ENCODE results near the gene BMP7.
"Not testable (repeated sequence)": the region's sequence is repeated elsewhere in the genome, so short reads cannot be mapped to it uniquely, and the experiment has no call there.

BMP7 gene

DNA sequence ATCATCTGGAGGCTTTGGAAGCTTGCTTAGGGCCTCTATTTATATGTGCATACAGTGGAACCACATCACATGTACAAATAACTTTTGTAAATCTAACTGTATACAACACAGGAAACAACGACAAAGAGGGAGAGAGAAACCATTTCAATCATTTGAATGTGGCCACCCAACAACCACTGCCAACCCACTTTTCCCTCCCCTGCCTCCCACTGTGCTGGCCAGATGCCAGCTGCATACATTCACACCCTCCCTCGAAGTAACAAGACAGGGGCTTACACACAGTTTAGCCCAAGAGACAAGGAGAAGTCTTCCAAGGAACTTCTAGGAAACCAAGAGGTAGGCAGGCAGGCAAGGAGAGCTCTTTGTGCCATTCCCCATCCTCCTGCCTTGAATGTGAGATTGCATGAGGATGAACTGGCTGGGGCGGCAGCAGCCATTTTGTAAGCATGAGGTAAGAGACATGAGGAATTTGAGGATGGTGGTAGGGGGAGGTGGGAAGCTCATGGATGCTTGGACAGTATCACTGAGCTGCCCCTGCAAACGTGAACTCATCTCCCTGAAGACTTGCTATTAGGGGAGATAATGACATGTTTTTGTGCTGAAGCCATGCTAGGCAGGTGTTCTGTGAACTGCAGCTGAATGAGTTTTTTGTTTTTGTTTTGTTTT is 18.2 kb downstream of the BMP7 start:
- DNase-seq = no peak

DNA sequence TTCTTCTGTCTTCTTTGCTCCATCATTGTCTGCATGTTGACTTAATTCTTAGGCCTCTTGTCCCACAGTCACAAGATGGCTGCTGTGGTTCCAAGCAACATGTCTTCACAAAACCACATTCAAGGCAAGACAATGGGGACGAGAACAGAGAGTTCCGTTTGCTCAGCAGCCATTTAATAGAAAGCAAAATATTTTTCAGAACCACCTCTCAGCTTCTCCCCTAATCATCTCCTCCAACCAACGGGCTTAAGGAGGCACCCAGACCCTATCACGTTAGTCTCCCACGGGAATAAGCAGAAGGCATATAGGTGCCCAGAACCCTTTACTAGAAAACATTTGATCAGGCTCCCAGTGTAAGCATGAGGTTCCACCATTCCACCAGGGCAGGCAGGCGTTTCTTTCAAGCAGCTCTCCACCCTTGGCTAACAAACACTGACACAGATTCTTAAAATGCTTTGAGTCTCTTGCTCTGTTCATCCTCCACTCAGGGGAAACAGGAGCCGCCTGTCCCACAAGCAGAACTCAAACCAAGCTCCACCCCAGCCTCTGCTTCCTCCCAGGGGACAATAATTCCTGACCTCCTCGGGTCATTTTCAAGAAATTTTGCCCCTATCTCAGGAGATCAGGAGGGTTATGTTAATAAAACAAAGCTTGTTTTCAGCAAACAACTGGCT is 19.0 kb downstream of the BMP7 start:
- no peak for DNase-seq

DNA sequence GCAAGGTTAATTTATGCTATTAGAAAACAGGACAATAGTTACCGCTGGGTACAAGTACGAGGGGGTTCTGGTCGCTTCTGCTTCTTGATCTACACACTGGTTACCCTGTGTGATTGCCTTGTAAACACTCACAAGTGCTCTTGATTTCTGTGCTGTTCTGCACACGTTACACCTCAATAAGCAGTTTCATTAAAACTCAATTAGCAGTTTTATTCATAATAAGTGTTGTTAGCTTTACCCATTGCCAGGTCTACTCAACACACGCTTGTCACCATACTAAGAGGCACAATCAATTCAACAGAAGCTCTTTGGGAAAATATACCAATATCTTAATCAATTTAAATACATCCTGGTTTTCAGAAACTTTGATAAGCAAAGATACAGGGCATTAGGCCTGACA is 20.4 kb downstream of the BMP7 start:
- DNase-seq = no peak

DNA sequence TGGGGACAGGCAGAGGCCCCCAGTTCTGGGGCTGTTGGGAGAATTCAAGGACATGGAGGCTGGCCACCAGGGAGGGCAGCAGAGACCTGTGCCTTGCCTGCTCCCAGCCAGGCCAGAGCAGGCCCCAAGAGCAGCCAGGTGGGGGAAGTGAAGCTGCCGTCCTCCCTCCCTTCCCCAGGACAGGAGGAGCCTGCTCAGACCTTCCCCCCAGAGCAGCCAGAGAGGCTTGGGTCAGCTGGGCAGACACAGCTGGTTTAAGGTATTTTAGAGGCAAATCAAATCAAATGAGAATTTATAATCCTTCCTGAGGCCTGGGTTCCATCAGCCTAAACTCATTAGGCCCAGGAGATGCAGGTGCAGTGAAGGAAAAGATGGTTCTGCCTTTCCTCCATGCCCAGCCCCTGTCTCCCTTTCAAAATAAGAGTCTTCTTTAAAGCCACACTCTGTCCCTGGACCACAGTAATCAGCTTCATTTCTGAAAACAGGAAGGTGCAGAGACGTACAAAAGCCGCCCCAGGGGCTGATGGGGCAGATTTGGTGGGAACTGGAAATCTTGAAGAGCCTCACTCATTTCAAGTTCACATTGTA is 21.7 kb downstream of the BMP7 start:
- DNase-seq = no peak

DNA sequence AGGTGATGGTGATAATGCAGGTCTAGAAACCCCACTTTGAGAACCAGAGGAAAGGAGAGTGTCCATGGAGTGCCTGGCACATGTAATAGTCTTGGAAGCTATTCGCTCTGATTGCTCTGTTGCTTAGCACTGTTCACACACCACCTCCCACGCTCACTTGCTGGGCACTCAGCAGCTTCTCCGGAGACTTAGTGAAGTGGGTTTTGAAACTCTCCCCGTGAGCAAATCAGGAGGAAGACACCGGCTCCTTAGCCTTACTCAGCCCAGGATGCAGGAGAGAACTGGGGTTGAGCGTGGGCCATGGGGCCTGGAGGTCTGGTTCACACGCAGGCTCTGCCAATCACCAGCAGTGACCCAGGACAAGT is 22.2 kb downstream of the BMP7 start:
- DNase-seq = no peak

DNA sequence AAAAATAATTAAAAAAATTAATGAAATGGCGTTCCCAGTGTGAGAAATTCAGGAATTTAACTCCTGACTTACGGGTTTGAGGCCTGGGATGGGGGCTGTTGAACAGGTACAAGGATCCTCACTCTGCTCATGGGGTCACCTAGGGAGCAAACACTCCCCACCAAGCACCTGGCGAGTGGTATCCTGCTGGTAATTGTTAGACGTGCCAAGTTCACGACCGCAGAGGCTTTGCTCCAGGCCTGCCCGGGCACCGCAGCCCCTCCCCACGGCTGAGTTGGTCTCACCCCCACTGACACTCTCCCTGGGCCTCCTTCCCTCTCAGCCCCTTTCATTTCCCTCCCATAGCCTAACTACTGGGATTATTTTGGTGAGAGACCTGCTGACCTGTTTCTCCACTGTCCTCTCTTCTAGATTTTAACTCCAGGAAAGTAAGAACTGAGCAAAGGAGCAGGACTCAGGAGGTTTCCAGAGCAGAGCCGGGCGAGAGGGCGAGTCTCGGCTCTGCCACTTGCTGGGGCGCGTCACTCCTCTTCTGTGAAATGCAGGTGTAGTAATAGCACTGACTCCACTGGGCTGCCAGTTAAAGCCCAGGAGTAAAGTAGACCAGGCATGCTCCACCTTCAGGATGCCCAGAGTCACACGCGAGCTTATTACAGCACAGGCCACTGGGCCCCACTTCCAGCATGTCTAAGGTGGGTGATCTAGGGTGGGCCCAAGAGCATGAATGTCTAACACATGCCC is 22.8 kb downstream of the BMP7 start:
- no peak for DNase-seq

DNA sequence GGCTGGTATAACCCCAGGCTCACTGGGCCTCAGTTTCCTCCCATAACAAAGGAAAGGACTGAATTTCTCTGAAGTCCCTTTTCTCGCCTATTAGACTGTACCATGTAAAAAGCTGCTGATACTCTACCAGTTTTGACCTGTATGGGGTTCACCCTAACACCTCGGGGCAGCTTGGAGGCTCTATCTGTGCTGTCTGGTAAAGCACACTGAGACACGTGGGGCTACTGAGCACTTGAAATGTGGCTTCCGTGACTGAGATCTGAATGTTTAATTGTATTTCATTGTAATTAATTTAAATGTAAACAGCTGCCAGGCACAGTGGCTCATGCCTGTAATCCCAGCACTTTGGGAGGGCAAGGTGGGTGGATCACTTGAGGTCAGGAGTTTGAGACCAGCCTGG is 24.0 kb downstream of the BMP7 start:
- DNase-seq = no peak

DNA sequence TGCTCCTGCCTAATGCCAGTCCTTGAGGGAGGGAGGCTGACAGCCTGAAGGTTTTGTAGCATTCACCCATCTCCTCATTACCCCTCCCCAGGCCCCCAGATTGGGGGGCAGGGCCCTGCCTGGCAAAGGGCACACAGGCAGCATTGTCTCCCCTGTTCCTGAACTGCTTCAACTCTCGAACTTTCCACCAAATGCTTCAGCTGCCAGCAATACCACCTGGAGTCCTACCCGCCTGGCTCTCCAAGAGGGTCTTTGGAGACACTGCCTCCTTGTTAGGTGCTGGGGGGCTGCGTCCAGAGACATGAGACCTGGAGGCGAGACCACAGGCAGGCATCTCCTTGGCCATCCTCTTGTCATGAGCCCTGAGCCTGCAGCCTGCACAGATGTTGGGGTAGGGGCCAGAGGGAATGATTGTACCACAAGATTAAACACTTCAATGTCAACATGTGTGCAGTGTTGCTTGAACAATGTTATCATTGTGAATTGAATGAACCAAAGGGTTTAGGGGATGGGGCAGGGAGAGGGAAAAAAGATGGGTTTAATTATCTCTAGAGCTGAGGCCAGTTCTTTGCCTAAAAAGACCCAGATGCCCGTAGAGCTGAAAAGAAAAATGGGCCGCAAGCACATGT is 25.0 kb downstream of the BMP7 start:
- DNase-seq = no peak

DNA sequence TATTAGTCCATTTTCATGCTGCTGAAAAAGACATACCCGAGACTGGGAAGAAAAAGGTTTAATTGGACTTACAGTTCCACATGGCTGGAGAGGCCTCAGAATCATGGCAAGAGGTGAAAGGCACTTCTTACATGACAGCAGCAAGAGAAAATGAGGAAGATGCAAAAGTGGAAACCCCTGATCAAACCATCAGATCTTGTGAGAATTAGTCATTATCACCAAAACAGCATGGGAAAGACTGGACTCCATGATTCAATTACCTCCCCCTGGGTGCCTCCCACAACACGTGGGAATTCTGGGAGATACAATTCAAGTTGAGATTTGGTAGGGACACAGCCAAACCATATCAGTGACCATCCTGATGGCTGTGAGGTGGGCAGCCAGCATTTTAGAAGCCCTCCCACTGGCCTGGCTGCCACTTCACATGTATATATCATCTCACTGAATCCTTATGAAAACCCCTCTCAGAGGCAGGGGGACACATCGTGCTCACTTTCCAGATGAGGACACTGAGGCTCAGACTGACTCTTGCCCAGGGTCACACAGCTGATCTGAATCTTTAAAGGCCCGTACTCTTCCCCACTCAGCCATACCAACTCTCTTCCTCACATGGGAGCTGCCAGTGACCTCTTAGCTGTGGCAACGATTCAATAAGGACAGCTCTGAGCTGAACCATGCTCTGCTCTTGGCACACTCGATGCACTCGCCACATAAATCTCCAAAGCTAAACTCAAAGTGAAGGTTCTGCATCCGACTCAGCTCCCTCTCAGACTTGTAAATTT is 25.7 kb downstream of the BMP7 start:
- DNase-seq = no peak

DNA sequence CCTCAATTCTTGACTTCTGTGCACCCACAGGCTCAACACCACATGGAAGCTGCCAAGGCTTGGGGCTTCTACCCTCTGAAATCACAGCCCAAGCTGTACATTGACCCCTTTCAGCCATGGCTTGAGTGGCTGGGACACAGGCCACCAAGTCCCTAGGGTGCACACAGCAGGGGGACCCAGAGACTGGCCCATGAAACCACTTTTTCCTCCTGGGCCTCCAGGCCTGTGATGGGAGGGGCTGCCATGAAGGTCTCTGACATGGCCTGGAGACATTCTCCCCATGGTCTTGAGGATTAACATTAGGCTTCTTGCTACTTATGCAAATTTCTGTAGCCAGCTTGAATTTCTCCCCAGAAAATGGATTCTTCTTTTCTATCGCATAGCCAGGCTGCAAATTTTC is 26.7 kb downstream of the BMP7 start:
- not testable (repeated sequence) for DNase-seq

DNA sequence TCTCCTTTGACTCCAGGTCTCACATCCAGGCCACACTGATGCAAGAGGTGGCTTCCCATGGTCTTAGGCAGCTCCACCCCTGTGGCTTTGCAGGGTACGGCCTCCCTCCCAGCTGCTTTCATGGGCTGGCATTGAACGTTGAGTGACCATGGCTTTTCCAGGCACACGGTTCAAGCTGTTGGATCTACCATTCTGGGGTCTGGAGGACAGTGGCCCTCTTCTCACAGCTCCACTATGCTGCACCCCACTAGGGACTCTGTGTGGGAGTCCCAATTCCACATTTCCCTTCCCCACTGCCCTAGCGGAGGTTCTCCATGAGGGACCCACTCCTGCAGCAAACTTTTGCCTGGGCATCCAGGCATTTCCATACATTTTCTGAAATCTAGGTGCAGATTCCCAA is 27.1 kb downstream of the BMP7 start:
- DNase-seq = not testable (repeated sequence)

DNA sequence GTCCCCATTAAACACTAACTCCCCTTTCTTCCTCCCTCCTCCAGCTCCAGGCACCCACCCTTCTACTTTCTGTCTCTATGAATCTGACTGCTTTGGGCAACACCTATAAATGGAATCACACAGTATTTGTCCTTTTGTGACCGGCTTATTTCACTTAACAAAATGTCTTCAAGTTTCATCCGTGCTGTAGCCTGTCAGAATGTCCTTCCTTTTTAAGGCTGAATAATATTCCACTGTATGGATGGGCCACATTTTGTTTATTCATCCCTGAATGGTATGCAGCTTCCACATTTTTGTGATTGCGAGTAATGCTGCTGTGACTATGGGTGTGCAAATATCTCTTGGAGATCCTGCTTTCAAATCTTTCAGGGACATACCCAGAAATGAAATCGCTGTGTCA is 28.4 kb downstream of the BMP7 start:
- no peak for DNase-seq

DNA sequence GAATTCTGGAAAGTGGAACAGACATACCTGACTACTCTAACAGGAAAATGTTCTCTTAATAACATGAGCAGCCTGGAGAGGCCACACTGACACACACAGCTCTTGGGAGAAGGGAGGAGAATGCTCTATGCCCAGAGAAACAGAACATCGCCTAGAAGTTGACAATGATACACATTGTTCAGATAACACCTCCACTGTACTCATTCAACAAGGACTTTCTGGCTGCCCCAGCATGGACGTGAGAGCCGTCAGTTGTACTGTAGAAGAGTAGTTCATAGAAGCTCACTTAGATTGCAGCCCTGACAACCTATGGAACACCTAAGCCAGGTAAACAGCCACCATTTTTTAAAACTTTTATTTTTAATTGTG is 28.9 kb downstream of the BMP7 start:
- no peak for DNase-seq

DNA sequence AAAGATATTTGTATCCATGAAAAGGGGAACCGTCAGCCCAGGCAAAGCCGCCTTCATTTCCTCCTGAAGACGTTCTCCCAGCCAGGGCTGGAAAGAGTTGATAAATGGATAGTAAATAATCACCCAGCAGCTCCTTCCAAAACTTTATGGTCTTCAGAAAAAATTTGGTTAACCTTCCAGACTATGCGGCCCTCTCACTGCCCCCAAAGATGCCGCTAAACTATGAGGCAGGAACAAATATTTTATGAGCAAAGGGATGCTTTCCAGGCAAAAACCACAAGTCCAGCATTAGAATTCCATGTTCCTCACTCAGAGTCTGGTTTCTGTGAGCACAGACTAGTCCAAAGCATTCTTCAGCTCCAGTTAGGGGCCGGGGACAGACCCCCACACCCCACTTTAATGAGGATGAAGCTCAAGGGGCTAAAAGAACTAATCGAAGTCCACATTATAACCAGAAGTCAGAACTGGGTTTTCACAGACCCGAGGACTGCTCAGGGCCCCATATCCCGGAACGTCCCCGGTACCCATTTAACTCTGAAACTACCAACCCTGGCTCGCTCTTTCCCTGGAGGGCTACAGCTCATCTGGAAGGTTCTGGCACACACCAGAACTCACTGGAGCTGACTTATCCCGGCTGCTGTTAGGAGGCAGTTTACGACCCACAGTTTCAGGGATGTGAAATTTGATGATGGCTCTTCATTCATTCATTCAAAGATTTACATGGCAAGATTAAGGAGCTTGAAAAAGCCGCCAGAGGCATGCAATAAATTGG is 29.4 kb downstream of the BMP7 start:
- DNase-seq = peak; percentile 61

DNA sequence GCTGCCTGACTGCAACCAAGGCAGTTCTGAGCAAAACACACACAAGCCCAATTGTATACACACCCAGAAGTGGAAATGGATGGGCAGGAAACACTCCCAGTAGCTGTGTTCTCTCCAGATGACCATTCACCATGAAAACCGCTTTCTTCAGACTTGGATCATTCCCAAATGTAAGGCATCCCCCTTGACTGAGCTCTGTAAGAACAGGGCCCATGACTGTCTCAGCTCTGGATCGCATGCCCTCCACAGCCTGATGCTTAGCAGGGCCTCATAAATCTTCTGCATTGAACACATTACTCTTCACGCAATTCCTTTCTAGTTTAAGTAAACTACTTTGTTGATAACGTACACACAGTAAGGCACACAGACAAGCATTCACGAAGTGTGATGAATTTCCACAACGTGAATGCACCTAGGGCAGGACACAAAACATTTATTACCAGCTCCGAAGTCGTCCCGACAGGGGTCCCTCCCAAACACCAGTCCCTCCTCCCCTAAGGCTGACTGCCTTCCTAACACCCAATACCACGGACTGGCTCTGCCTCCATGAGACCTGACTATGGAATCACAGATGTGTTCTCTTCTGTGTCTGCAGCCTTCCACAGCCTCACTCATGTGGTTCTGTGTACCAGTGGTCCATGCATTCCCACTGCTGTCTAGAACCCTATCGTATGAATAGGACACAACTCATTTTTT is 31.7 kb downstream of the BMP7 start:
- no peak for DNase-seq

DNA sequence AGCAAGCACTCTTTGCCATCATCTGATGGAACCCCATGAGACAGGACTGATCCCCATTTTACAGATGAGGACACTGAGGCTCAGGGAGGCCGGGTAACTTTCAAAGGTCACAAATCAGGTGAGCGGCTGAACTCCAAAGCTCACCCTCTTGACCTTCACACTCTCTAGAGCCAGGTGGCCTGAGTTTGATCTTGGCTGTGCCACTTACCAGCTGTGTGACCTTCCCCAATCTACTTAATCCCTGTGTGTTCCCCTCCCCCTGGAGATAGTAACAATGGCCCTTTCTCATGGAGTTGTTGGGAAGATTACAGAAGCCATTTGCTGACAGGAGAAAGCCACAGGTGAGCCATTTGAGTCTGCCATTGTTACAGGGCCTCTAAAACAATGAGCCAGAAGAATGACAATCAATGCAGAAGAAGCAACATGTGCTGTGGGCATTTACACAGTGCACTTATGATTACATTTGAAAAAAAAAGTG is 34.5 kb downstream of the BMP7 start:
- no peak for DNase-seq

DNA sequence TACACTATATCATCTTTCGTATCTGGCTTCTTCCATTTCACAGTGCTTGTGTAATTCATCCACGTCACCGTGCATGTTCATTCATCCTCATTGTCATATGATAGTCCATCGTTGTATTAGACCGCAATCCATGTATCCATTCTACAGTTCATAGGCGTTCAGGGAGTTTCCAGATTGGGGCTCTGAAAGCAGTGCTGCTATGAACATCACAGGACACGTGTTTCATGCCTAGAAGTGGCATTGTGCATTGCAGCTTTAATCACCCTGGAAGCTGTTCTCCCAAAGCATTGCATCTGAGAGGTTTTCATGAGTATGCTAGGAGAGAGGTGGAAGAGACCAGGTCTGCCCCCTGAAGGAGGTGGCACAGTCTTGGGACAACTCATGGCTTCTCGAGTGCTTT is 35.3 kb downstream of the BMP7 start:
- DNase-seq = no peak

DNA sequence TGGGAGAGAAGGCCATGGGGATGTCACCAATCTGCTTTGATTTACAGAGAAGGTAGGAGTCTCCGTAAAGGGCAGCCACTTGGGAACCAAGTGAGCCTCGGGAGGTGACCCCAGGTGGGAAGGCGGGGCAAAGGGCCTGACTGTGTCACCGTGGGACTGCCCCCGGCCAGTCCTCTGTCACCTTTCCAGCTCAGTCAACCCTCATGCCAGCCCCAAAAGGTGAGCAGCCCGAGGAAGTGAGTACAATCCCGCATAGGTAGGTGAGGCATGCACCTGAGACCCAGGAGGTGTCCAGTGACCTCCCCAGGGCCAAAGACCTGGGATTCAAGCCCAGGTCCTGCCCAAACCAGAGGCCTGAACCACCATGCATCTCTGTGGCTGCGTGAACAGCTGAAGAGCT is 36.2 kb downstream of the BMP7 start:
- DNase-seq = no peak

DNA sequence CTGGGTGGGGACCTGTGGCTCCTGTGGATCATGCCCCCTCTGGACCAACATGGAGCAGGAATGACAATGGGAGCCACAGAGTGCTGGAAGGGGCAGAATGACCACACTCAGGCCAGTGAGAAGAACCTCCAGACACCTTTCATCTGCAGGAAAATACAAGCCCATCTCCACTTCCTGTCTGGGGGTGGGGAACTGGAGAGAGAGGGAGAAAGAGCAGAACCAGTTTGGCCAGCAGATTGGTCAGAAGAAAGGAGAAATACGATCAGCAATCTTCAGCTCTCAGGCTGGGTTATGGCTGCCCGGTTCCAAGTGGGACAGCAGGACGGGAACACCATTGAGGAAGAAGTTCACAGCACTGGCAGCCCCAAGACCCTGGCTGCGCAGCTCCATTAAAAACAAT is 37.0 kb downstream of the BMP7 start:
- DNase-seq = no peak

DNA sequence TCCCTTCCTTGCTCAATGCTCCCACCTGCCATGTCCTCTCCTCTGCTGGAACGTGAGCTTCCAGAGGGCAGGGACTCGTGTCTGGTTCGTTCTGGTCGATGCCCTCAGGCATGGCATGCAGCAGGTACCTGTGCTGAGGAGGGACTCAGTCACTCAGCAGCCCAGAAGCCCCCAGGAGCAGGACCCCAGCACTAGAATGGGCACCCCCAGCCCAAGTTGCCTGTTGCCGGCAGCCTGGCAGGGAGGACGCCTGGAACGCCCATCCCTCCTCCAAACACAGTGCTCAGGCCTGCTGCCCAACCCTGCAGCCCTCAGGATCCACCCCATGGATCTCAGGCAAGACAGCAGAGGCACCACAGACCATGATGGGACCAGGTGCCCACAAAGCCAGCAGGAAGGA is 40.6 kb downstream of the BMP7 start:
- DNase-seq = no peak

DNA sequence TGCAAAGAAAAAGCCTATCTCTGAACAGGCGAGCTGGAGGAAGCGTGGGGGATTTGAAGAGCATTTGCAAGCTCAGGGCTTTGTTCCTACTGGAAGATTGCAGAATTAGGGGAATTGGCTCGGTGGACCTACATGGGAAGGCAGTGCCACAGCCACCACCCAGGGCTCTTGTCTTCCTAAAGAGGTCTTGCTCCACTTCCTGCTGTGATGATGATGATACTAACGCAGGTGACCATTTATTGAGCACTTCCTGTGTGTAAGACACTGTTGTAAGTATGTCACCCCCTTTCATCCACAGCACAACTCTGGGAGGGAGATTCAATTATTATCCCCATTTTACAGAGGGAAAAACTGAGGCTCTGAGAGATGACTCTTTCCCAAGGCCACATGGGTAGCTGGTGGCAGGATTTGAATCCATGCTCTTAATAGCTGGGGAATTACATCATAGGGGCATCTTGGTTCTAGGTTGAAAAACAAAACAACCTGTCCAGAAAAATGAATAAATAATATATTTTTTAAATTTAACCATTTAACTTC is 41.2 kb downstream of the BMP7 start:
- DNase-seq = no peak

Measured in femur (tissue), 1 donor.